ENCODE results near the gene LASP1. TPM values are rescaled to one million over a fixed set of nuclear protein-coding genes. Genes with fewer than 3 reads are reported as not detected.
"Not testable (repeated sequence)": the region's sequence is repeated elsewhere in the genome, so short reads cannot be mapped to it uniquely, and the experiment has no call there.

The LASP1 gene
- total RNA-seq, 1 donor from 2014 or later = 172 TPM

DNA sequence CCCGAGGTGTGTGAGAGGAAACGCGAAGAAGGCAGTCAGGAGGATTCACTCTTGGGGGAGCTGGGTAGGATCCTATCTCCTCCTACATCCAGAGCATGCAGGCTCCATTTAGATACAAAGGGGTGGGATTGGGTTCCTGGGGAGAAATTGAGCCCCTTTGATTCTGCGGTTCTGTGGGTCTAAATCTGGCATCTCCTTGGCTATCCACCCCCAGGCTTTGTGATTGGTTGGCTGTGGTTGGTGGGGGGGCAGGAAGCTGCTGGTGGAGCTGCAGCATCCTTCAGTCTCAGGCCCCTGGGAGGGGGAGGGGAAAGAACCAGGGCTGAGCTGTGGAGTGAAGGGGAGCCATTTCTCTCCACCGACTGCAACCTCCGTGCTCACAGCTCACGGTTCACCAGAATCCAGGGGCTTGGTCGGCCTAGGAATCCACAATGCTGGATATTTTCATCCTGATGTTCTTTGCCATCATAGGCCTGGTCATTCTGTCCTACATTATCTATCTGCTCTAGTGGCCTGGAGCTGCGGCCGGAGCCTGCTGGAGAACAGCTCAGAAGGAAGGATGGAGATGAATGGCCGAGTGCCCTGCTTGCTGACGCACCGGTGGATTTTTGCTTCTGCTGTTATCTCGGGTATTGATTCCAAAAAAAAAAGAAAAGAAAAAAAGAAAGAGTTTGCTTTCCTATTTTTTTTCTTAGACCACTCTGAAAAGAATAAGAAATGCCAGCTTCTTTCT lies 55.6 kb downstream of the LASP1 start, which contains the start of gene LASP1NB:
TSS of gene LASP1NB (plus strand) at position 352 of the 733 bp plus-strand sequence.
- no peak for DNase-seq (ENCODE audit: low spot score)

DNA sequence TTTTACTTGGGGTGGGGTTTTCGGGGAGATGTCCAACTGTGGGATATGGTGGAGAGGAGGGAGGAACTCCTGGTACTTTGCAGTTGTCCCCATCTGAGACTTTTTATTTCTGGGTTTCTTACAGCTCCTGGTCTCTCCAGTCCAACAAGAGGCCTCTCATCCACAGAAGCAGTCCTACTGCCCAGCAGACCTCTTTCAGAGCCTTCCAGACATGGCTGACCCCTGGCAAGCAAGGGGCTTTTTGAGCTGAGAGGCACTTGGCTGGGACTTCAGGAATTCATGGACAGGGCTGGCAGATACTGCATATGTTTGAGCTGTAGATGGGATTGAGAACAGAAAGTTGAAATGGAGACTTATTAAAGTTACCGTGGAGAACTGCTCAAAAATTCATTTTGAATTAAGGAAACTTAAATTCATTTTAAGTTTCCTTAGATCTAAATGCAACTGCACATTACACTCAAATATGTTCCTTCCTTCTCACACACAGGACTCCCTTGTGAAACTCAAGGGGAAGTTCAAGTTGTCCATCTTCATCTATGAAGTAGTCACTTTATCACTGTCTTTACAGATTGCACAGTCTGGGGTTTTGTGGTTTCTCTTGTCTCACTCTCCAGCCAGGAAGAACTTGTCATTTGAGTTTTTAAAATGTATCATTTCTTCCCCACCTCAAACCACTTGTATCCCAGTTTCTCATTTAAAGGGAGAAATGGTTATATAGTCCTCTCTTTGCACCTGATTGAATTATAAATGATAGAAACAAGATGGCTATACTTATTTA lies 56.6 kb downstream of the LASP1 start:
- DNase-seq (ENCODE audit: low spot score) = no peak

DNA sequence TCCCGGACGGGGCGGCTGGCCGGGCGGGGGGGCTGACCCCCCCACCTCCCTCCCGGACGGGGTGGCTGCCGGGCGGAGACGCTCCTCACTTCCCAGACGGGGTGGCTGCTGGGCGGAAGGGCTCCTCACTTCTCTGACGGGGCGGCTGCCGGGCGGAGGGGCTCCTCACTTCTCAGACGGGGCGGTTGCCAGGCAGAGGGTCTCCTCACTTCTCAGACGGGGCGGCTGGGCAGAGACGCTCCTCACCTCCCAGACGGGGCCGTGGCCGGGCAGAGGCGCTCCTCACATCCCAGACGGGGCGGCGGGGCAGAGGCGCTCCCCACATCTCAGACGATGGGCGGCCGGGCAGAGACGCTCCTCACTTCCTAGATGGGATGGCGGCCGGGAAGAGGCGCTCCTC lies 60.9 kb downstream of the LASP1 start:
- peak; percentile 20 for DNase-seq (ENCODE audit: low spot score)

DNA sequence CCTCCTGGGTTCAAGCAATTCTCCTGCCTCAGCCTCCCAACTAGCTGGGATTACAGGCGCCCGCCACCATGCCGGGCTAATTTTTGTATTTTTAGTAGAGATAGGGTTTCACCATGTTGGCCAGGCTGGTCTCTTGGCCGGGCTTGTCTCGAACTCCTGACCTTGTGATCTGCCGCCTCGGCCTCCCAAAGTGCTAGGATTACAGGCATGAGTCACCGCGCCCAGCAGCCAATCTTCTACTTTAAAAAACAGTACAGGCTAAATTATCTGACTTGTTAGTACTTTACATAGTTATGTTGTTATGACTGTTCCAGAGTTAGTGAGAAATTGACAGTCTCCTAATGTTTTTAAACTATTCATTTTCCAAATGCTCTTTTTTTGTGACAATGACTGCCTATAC lies 64.1 kb downstream of the LASP1 start:
- DNase-seq (ENCODE audit: low spot score) = not testable (repeated sequence)

DNA sequence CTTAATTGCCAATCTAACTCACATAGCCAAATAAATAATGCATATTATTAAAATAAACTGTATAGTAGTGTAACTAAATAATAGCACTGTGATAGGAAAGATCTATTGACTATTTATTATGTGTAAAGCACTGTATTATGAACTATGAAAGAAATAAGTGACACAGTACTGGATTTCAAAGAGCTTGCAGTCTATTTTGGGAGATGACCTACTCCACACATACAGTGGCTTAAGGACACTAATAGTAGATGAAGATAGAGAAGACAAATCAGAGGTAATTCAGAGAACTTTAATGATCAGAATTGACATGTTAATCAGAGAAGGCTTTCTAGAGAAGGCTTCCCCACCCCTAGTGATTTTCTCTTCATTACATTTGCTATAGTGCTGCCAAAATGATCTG lies 70.1 kb downstream of the LASP1 start:
- DNase-seq (ENCODE audit: low spot score) = no peak

DNA sequence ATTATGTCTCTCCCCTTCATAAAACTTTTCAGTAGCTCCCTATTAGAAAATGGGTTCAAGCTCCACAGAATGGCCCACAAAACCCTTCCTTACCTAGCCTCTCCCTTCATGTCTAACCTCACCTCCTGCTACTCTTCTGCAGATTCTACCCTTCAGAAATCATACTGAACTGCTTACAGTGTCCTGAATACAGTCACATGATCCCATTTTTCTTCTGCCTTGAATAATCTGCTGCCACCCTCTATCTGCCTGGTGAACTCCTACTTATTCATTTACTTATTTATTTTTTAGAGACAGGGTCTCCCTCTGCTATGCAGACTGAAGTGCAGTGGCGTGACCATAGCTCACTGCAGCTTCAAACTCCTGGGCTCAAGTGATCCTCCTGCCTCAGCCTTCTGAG lies 70.5 kb downstream of the LASP1 start:
- DNase-seq (ENCODE audit: low spot score) = no peak

DNA sequence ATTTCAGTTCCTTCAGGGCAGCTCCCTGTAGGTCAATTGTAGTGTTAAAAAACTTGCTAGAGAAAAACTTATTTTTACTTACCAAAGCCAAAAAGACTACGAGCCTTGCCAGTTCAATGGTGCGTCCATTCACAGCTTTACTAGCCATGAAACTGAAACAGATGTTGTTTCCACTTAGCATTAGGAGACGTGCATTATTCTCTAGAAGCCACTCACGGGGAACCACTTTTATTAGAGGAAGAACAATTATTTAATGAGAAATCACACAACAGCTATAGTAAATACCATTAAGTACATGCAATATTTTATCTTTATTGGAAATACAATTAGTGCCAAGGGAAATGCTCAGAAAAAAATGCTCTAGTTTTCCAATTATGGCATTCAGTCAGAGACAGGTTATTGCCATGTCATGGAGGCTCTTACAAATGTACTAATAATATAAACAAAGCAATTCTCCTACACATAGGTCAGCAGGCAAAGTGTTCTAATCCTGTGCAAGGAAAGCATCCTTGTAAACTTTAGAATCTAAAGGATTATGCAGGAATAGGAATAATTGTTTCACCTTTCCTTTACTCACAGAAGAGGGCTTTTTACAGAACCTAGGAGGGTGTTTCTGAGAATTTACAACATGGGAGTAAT lies 73.0 kb downstream of the LASP1 start:
- DNase-seq (ENCODE audit: low spot score) = no peak

DNA sequence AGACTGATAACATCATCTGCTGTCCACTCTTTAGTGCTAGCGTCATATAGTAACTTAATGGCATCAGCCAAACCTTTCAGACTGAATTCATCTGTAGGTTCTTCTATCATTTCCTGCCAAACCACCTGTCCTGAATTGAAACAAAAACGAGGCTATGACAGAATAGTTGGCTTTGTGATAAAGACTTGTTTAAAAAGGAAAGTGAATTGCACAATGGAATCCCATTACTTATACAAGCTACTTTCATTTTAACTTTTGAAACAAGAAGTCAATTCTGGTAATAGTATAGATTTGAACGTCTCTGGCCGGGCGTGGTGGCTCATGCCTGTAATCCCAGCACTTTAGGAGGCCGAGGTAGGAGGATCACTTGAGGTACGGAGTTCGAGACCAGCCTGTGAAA lies 73.7 kb downstream of the LASP1 start:
- no peak for DNase-seq (ENCODE audit: low spot score)

DNA sequence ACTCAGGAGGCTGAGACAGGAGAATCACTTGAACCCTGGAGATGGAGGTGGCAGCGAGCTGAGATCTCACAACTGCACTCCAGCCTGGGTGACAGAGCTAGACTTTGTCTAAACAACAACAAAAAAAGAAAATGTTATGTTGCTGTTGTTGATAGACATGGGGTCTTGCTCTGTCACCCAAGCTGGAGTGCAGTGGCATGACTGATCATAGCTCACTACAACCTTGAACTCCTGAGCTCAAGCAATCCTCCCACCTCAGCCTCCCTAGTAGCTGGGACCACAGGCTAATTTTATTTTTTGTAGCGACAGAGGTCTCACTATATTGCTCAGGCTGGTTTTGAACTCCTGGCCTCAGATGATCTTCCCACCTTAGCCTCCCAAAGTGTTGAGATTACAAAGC lies 77.3 kb downstream of the LASP1 start:
- DNase-seq (ENCODE audit: low spot score) = no peak

DNA sequence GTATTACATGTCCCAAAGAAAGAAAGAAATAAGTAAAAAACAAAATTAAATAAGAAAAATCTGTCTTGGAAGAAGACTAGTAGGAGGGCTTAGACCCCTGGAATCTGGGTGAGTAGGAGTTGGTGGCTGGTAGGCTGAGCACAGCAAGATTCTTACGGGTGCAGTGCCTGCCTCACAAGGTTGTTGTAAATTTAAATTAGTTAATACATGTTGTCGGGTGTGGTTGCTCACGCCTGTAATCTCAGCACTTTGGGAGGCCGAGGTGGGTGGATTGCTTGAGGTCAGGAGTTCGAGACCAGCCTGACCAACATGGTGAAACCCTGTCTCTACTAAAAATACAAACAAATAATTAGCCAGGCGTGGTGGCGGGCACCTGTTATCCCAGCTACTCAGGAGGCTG lies 83.9 kb downstream of the LASP1 start:
- not testable (repeated sequence) for DNase-seq (ENCODE audit: low spot score)

DNA sequence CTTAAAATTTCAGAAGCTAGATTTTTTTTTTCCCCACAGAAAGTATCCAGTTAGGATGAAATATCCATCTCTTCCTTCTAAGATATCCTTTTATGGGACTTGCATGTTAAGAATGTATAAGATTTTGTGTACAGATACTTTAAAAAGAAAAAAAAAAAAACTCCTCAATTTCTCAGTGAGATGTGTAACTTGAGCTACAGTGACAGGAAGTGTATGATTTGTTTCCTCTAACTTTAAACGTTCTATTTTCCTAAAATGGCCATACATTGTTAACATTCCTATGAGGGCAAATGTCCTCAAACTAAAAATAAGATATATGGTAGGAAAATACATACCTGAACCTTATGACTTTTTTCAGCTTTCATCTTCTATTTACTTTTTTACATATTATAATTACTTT lies 88.5 kb downstream of the LASP1 start:
- no peak for DNase-seq (ENCODE audit: low spot score)

DNA sequence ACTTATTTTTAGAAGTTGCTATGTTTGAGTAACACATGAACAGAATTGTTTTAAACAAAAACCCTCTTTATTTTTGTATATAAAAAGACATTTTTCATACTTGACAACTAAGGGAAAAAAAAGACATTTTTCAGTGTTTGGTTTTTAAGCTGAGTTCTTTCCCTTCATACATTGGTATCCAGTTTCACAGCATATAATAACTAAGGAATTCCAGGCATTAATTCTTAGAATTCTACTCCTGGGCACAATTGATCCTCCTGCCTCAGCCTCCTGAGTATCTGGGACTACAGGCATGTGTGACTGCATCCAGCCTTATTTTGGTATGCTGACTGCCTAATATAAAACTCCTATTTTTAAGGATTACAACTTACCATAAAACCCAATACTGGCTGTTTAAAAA lies 88.9 kb downstream of the LASP1 start:
- no peak for DNase-seq (ENCODE audit: low spot score)

DNA sequence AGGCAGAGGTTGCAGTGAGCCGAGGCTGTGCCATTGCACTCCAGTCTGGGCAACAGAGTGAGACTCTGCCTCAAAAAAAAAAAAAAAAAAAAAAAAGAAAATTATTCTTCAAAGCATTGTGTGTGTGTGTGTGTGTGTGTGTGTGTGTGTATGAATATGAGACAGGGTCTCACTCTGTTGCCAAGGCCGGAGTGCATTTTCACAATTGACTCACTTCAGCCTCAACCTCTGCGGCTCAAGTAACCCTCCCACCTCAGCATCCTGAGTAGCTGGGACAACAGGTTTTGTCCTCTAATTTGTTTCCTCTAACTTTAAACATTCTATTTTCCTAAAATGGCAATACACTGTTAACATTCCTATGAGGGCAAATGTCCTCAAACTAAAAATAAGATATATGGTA lies 89.7 kb downstream of the LASP1 start:
- no peak for DNase-seq (ENCODE audit: low spot score)

DNA sequence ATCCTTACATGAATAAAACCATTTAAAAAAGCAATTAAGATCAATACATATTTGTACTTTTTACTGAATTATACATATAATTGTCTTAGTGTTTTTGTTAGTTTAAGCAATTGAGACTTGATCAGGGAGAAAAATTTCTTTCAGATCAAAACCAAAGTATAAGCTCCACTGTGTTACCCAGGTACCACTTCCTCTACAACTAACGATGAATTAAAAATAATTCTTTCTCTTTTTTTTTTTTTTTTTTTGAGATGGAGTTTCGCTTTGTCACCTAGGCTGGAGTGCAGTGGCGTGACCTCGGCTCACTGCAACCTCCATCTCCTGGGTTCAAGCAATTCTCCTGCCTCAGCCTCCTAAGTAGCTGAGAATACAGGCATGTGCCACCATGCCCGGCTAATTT lies 90.5 kb downstream of the LASP1 start:
- no peak for DNase-seq (ENCODE audit: low spot score)

DNA sequence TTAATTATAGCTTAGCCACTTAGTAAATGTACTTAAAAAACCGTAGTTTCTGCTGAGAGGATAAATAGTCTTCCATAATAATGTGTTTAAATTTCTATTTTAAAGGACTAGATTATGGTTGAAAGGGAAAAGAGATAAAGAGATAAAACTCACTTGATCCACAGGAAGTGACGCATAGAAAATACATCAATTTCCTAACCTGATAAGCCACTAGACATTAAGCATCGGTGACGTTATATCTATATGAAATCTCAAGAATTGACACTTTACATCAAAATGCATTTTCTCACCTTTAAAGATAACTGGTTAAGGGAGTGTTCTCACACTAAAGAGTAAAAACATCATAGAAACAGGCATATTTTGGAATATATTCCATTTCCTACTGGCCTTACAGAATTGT lies 91.6 kb downstream of the LASP1 start:
- no peak for DNase-seq (ENCODE audit: low spot score)

DNA sequence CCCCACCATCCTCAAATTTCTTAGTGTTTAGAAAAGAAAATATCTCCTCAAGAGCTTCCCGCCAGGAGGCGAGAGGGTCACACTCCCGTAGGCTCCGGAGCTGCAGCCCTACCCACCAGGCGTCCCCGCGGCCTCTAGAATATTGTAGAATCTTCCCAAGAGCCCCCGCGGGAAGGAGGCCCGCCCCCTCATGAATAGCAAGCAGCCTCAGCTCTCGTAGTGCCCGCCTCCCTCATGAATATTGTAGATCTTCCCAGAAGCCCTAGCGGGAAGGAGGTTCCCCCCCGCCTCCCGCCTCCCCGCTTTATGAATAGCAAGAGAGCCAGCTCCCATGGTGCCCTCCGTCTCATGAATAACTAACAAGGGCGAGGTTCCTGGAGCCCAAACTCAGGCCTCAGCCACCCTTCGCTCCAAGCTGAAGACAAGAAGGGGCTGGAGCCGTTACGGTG lies 97.5 kb downstream of the LASP1 start, which contains the start of gene FBXO47:
TSS of gene FBXO47 (minus strand) at position 114 of the 449 bp plus-strand sequence. CDS start 4,378 bp downstream, outside the sequence.
- DNase-seq (ENCODE audit: low spot score) = peak; percentile 96

DNA sequence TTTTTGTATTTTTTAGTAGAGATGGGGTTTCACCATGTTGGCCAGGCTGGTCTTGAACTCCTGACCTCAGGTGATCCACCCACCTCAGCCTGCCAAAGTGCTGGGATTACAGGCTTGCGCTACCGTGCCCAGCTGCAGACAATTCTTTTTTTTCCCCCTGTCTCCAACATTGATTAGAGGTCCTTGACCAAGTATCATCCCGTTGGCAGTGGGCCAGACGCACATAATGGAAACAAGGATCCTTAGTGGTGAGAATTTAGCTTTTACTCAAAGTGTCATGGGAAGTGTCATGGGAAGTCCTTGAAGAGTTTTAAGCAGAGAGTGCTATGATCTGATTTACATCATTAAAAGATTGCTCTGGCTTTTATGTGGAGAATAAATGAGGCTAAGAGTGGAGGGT lies 99.4 kb downstream of the LASP1 start:
- no peak for DNase-seq (ENCODE audit: low spot score)

DNA sequence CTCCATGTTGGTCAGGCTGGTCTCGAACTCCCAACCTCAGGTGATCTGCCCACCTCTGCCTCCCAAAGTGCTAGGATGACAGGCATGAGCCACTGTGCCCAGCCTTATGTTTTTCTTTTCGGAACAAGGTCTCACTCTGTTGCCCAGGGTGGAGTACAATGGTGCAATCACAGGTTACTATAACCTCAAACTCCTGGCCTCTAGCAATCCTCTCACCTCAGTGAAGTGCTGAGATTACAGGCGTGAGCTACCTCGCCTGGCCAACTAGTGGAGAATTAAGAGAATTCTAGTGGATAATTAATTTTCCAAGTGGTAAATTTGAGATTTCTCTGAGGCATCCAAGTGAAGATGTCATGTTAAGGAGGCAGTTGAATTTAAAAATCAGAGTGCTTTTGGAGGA lies 100.3 kb downstream of the LASP1 start:
- DNase-seq (ENCODE audit: low spot score) = no peak

DNA sequence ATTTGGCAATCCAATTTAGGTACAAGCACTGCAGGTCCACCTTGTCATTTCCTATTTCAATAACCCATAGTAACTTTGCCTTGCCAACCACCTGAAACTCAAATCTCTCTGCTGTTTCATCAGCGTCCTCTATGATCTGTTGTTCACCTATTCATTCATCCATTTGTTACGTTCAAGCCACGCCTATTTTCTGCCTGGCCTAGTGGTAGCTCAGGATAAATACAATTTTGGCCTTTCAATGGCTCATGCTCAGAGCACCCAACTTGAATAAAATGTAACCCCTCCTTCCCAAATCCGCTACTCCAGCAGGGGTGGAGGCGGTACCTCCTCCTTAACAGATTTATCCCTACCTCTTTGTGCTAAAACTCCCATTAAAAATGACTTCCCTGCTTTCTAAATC lies 100.9 kb downstream of the LASP1 start:
- DNase-seq (ENCODE audit: low spot score) = no peak

Measured in mesenteric fat pad (tissue), 1 donor.